K562 (cell line): ENCODE measurements around the gene SLC7A6OS. TPM values are rescaled to one million over a fixed set of nuclear protein-coding genes. Genes with fewer than 3 reads are reported as not detected.
A peak's percentile ranks its signal among the peaks of the same experiment; 100 is the strongest.

Source experiments
- ADNP ChIP-seq: fragments of 200-800 bp; sonication (Bioruptor generic); IDR thresholded peaks from 2 replicates; pipeline ENCODE4 v1.6.1; 2016; ENCODE audit warnings: missing genetic modification characterization, missing compliant biosample characterization
- C11orf30 ChIP-seq: fragments of 450-650 bp; IDR thresholded peaks from 2 replicates; pipeline ENCODE4 v1.6.1; 2016; ENCODE audit warnings: low read depth, mild to moderate bottlenecking
- EWSR1 ChIP-seq: fragments of 450-650 bp; IDR thresholded peaks from 2 replicates; pipeline ENCODE4 v1.6.1; 2018; ENCODE audit warnings: borderline replicate concordance, mild to moderate bottlenecking, low read depth, moderate library complexity; ENCODE audit not compliant: partially characterized antibody
- HNRNPK ChIP-seq: fragments of 200-400 bp; formaldehyde crosslinking; IDR thresholded peaks from one replicate; pipeline ENCODE4 v1.6.1; 2018; ENCODE audit warnings: mild to moderate bottlenecking, low read depth, low read length; ENCODE audit not compliant: poor library complexity, severe bottlenecking
- KAT2B ChIP-seq: IDR thresholded peaks from one replicate; pipeline ENCODE4 v1.6.1; 2012; ENCODE audit warnings: low read depth, mild to moderate bottlenecking, control low read depth, inconsistent platforms, low read length, moderate library complexity
- KLF1 ChIP-seq: fragments of 450-650 bp; IDR thresholded peaks from 2 replicates; pipeline ENCODE4 v1.6.1; 2016; ENCODE audit warnings: missing genetic modification characterization, missing compliant biosample characterization
- MTF1 ChIP-seq: fragments of 250-450 bp; sonication (Bioruptor Pico); IDR thresholded peaks from 2 replicates; pipeline ENCODE4 v1.9.0; 2021; ENCODE audit warnings: moderate library complexity, mild to moderate bottlenecking, inconsistent platforms, borderline replicate concordance
- NFXL1 ChIP-seq: fragments of 450-650 bp; formaldehyde crosslinking; IDR thresholded peaks from 2 replicates; pipeline ENCODE4 v1.4.0; 2021; ENCODE audit warnings: mild to moderate bottlenecking
- NFYB ChIP-seq: IDR thresholded peaks from 2 replicates; pipeline ENCODE4 v1.6.1; 2011; ENCODE audit warnings: mild to moderate bottlenecking, moderate library complexity; ENCODE audit not compliant: insufficient read length; ENCODE audit errors: extremely low read depth
- PHF20 ChIP-seq: fragments of 450-650 bp; IDR thresholded peaks from 2 replicates; pipeline ENCODE4 v1.6.1; 2018; ENCODE audit not compliant: partially characterized antibody
- POLR2AphosphoS2 ChIP-seq: IDR thresholded peaks from 2 replicates; pipeline ENCODE4 v1.6.1; 2012; ENCODE audit warnings: low read length, improper control_type of control experiment
- PPARD ChIP-seq: fragments of 250-450 bp; sonication (Bioruptor Pico); IDR thresholded peaks from 2 replicates; pipeline ENCODE4 v1.8.0; 2022; ENCODE audit warnings: inconsistent platforms, mild to moderate bottlenecking, moderate library complexity
- RFX7 ChIP-seq: fragments of 250-450 bp; sonication (Bioruptor Pico); IDR thresholded peaks from 2 replicates; pipeline ENCODE4 v1.5.1; 2021; ENCODE audit warnings: mild to moderate bottlenecking
- SMAD1 ChIP-seq: fragments of 150-350 bp; IDR thresholded peaks from 2 replicates; pipeline ENCODE4 v1.6.1; 2014; ENCODE audit warnings: low read length, low read depth; ENCODE audit not compliant: partially characterized antibody
- SMC3 ChIP-seq: conservative IDR thresholded peaks from 2 replicates; pipeline ENCODE4 v1.6.1; 2011; ENCODE audit warnings: low read depth, low read length, improper control_type of control experiment; ENCODE audit not compliant: insufficient read depth
- SUPT5H ChIP-seq: fragments of 450-650 bp; IDR thresholded peaks from 2 replicates; pipeline ENCODE4 v1.6.1; 2016
- TSC22D4 ChIP-seq: fragments of 450-650 bp; IDR thresholded peaks from 2 replicates; pipeline ENCODE4 v1.6.1; 2016; ENCODE audit warnings: missing genetic modification characterization, missing biosample characterization, control low read depth
- ZNF408 ChIP-seq: fragments of 250-450 bp; sonication (Bioruptor Pico); IDR thresholded peaks from 2 replicates; pipeline ENCODE4 v1.4.0; 2020; ENCODE audit warnings: low read depth, mild to moderate bottlenecking, moderate library complexity
- ZNF41 ChIP-seq: fragments of 250-450 bp; sonication (Bioruptor Pico); conservative IDR thresholded peaks from 2 replicates; pipeline ENCODE4 v1.4.0; 2020; ENCODE audit warnings: mild to moderate bottlenecking
- ZNF586 ChIP-seq: fragments of 450-650 bp; formaldehyde crosslinking; conservative IDR thresholded peaks from 2 replicates; pipeline ENCODE4 v1.4.0; 2020; ENCODE audit warnings: mild to moderate bottlenecking, moderate library complexity
- polyA plus RNA-seq, 8 experiments: library from polyadenylated mRNA; depleted of rRNA in 4 of 8; stranded (reverse) in 5 of 8; unstranded in 3 of 8; fragments of >200 nt; fragmentation: Nextera tagmentation in 2 of 8; fragmentation: Illumina TruSeq in 1 of 8; extraction: Ambion mirVana in 2 of 8; extraction: Trizol in 1 of 8; gene quantifications; 2 replicates each; pipeline versions ENCODE4 v1.2.1 to v1.2.3, GENCODE V29; 2011 to 2014; ENCODE audit warnings: inconsistent platforms in 1 of 8, missing spikeins in 1 of 8
- total RNA-seq, 7 experiments: library from RNA; depleted of rRNA in 6 of 7; stranded (reverse); fragments of >200 nt in 6 of 7; fragmentation: Illumina TruSeq in 2 of 7; extraction: Trizol in 2 of 7; gene quantifications; 2 replicates each; pipeline versions ENCODE4 v1.2.1 to v1.2.3, GENCODE V29; 2011 to 2021; ENCODE audit warnings: low replicate concordance in 1 of 7
- TF ChIP-seq, protein P1 (sequence below): fragments of 250-450 bp; sonication (Bioruptor Pico); IDR thresholded peaks from 2 replicates; pipeline ENCODE4 v1.8.0; 2021; ENCODE audit warnings: moderate library complexity, mild to moderate bottlenecking, inconsistent platforms
- TF ChIP-seq, protein P2 (sequence below), 2 experiments: fragments of 450-650 bp; conservative IDR thresholded peaks; 2 replicates each; pipeline ENCODE4 v1.6.1; 2017; ENCODE audit warnings: mild to moderate bottlenecking in 2 of 2, moderate library complexity in 2 of 2

Gene SLC7A6OS
- total and polyA plus RNA-seq, 9 of the 15 experiments (the other 6 are each of a cell fraction or from before 2014, with no cell fraction given): 2.7 to 23.6 (median 17.2) TPM

DNA sequence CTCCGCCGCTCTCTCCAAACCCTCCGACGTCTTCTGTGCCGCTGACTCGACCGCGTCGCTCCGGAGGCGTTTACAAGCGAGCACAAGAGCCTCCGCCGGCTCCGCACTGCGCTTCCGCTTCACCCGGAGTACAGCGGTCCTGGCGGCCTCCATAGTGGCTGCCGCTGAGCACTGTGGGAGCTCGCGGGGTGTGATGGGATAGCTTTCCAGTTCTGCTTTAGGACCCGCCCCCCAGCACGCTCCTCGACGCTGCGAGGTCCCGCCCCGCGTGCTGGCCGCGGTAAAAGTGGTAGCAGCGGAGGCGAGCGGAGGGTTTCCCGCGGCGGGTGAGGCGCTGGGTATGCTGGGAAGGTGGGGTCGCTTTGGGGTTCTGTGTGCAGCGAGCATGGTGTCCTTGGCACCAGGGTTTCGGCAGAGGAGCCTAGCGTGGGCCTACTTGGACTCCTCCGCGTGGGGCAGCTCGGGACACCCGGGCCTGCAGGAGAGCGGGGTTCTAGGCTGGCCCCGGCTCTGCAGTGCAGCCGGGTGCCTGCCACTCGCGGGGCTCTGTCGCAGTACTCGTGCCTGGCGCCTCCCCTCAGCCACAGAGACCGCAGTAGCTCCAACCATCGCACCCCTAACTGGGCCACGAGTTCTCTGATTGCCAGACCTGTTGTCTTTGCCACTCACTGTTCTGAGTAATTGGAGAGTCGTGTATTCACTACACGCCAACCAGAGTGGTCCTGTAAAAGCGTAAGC, at the start of gene SLC7A6OS, which contains the start of gene PRMT7 (continued):
- TF ChIP-seq PPARD (CRISPR knock-in tag): no peak
- TF ChIP-seq ZNF41: no peak
- TF ChIP-seq KLF1 (tag): peak; percentile 42; the same call in 1 of the 2 replicates
- TF ChIP-seq TSC22D4: no peak
- TF ChIP-seq EWSR1: no peak
- TF ChIP-seq SMC3: peak; percentile 3; the same call in 1 of the 2 replicates
- TF ChIP-seq NFXL1 (CRISPR knock-in tag): no peak
- TF ChIP-seq ZNF408 (CRISPR knock-in tag): no peak
- TF ChIP-seq C11orf30: peak; percentile 97
- no peak for TF ChIP-seq HNRNPK
- no peak for TF ChIP-seq MTF1 (CRISPR knock-in tag)
- no peak for TF ChIP-seq RFX7 (CRISPR knock-in tag)
- TF ChIP-seq, protein P1, sequence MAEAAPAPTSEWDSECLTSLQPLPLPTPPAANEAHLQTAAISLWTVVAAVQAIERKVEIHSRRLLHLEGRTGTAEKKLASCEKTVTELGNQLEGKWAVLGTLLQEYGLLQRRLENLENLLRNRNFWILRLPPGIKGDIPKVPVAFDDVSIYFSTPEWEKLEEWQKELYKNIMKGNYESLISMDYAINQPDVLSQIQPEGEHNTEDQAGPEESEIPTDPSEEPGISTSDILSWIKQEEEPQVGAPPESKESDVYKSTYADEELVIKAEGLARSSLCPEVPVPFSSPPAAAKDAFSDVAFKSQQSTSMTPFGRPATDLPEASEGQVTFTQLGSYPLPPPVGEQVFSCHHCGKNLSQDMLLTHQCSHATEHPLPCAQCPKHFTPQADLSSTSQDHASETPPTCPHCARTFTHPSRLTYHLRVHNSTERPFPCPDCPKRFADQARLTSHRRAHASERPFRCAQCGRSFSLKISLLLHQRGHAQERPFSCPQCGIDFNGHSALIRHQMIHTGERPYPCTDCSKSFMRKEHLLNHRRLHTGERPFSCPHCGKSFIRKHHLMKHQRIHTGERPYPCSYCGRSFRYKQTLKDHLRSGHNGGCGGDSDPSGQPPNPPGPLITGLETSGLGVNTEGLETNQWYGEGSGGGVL: no peak
- TF ChIP-seq PHF20: peak; percentile 98
- TF ChIP-seq ADNP: no peak
- no peak for TF ChIP-seq KAT2B
- 0 out of 2 replicates have a peak, but pooled peaks have one; percentile 60 for TF ChIP-seq POLR2AphosphoS2
- no peak for TF ChIP-seq ZNF586
- peak; percentile 96 for TF ChIP-seq SUPT5H
- no peak for TF ChIP-seq SMAD1
- TF ChIP-seq, protein P2, sequence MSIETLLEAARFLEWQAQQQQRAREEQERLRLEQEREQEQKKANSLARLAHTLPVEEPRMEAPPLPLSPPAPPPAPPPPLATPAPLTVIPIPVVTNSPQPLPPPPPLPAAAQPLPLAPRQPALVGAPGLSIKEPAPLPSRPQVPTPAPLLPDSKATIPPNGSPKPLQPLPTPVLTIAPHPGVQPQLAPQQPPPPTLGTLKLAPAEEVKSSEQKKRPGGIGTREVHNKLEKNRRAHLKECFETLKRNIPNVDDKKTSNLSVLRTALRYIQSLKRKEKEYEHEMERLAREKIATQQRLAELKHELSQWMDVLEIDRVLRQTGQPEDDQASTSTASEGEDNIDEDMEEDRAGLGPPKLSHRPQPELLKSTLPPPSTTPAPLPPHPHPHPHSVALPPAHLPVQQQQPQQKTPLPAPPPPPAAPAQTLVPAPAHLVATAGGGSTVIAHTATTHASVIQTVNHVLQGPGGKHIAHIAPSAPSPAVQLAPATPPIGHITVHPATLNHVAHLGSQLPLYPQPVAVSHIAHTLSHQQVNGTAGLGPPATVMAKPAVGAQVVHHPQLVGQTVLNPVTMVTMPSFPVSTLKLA (conservative IDR thresholded peaks at IDR 0.05): peak; percentile 89 to 96
- no peak for TF ChIP-seq NFYB
